GM12865 (cell line): ENCODE results near the gene ARHGEF12.

Source experiments
- DNase-seq: peaks from one replicate; pipeline ENCODE4 v3.0.0; 2010; ENCODE audit warnings: low read depth
- H3K4me3 ChIP-seq: 2 replicates; pipeline ENCODE4 v1.5.1; 2011; ENCODE audit warnings: mild to moderate bottlenecking, low read depth, low read length, control low read depth
- CTCF ChIP-seq: IDR thresholded peaks from 2 replicates; pipeline ENCODE4 v1.5.1; 2011; ENCODE audit warnings: low read length, control low read depth, low read depth, inconsistent platforms; ENCODE audit not compliant: insufficient read depth; ENCODE audit errors: missing control alignments

The ARHGEF12 gene

GRCh38 chr11:120316880-120317688 lies 19.1 kb upstream of the ARHGEF12 start:
- DNase-seq: no peak
- H3K4me3 ChIP-seq: no peak overlapping the region
- TF ChIP-seq CTCF: no peak

GRCh38 chr11:120317689-120318480 lies 18.3 kb upstream of the ARHGEF12 start:
- H3K4me3 ChIP-seq: no peak overlapping the region
- no peak for TF ChIP-seq CTCF
- no peak for DNase-seq

- TF ChIP-seq CTCF: no peak
- H3K4me3 ChIP-seq: no peak overlapping the region
- DNase-seq: no peak
Observed at GRCh38 chr11:120318906-120319305, 17.3 kb upstream of the ARHGEF12 start.

- peak within 1 kb of the TSS; percentile 53 for H3K4me3 ChIP-seq
- DNase-seq: peak; percentile 45
- no peak for TF ChIP-seq CTCF
Observed at GRCh38 chr11:120324932-120325810, 11.0 kb upstream of the ARHGEF12 start, which contains the start of gene TLCD5. TSS of gene TLCD5 (plus strand) at chr11:120325299. CDS start at chr11:120327442, 2,143 bp downstream.

- no peak for DNase-seq
- H3K4me3 ChIP-seq: no peak overlapping the region
- no peak for TF ChIP-seq CTCF
Observed at GRCh38 chr11:120326228-120326627, 10.0 kb upstream of the ARHGEF12 start.

GRCh38 chr11:120326845-120327281 lies 9.3 kb upstream of the ARHGEF12 start:
- no peak overlapping the region for H3K4me3 ChIP-seq
- TF ChIP-seq CTCF: no peak
- DNase-seq: no peak
